Body of pancreas (tissue), 4 donors: ENCODE data around the gene TULP4. TPM values are rescaled to one million over a fixed set of nuclear protein-coding genes. Genes with fewer than 3 reads are reported as not detected.
"Not testable (repeated sequence)": the region's sequence is repeated elsewhere in the genome, so short reads cannot be mapped to it uniquely, and the experiment has no call there.

Source experiments
- ATAC-seq: fragments of 150-250 bp; one replicate; pipeline ENCODE4 v1.9.1; 2016
- DNase-seq, 4 donors: peaks; one replicate each; pipeline ENCODE4 v3.0.0-alpha.2; 2019
- H3K27ac ChIP-seq, 4 donors: fragments of 200-600 bp; sonication (generic); 1 replicate in 3 of 4; 2 replicates in 1 of 4; pipeline versions ENCODE4 v1.5.1 to v1.6.1; 2016 to 2019; ENCODE audit warnings: mild to moderate bottlenecking in 1 of 4, mixed read lengths in 1 of 4, moderate library complexity in 1 of 4
- H3K27me3 ChIP-seq, 2 donors: fragments of 200-600 bp; sonication (generic); one replicate each; pipeline ENCODE4 v1.6.0; 2016; ENCODE audit warnings: mild to moderate bottlenecking in 1 of 2
- H3K36me3 ChIP-seq, 2 donors: fragments of 200-600 bp; sonication (generic); replicated peaks in 1 of 2; 2 replicates each; pipeline ENCODE4 v1.5.1; 2016; ENCODE audit warnings: low read depth in 2 of 2; ENCODE audit not compliant: insufficient read depth in 1 of 2
- H3K4me1 ChIP-seq: fragments of 200-600 bp; sonication (generic); one replicate; pipeline ENCODE4 v1.6.0; 2016
- H3K4me3 ChIP-seq, 2 donors: fragments of 200-600 bp; sonication (generic); 1 replicate in 1 of 2; 2 replicates in 1 of 2; pipeline ENCODE4 v1.5.1; 2016 to 2019
- H3K9me3 ChIP-seq, 3 donors: fragments of 200-600 bp; sonication (generic); 1 replicate in 2 of 3; 2 replicates in 1 of 3; pipeline ENCODE4 v1.5.1; 2016
- CTCF ChIP-seq, 7 experiments: fragments of 450-650 bp in 4 of 7; fragments of 200-600 bp in 3 of 7; sonication (generic) in 3 of 7; IDR thresholded peaks; one replicate each; pipeline ENCODE4 v1.5.1; 2016 to 2019; ENCODE audit warnings: antibody characterized with exemption in 7 of 7
- POLR2A ChIP-seq, 3 donors: fragments of 450-650 bp; IDR thresholded peaks; one replicate each; pipeline ENCODE4 v1.6.1; 2016; ENCODE audit warnings: antibody characterized with exemption in 3 of 3, mild to moderate bottlenecking in 2 of 3
- WGBS, 2 donors: methylation state at CpG; one replicate each; pipeline ENCODE4 v1.1.5; 2017; 5-methylcytosine and 5-hydroxymethylcytosine counted together
- intact Hi-C: fragments of 100-400 bp; cut with DNase I; formaldehyde crosslinking; loops from one replicate; pipeline ENCODE4 v1.15.1; 2023
- total RNA-seq, 2 donors: library from RNA; depleted of rRNA; stranded (reverse); fragments of >200 nt; gene quantifications; one replicate each; pipeline ENCODE4 v1.1.0, GENCODE V29; 2016

Gene TULP4
- total RNA-seq, 2 donors from 2014 or later, result 81.2 to 92.3 TPM

- H3K27me3 ChIP-seq, result no peaks in the 10 kb centered on the region
- no peaks in the 10 kb centered on the region for H3K9me3 ChIP-seq
- ATAC-seq (no peak), DNase-seq (no peak)
- TF ChIP-seq CTCF (IDR thresholded peaks at IDR 0.05) (no peak), POLR2A (IDR thresholded peaks at IDR 0.05) (no peak)
- no peak overlapping the region for H3K4me3 ChIP-seq
- WGBS, 2 donors, result 89 to 93% methylated on average over 12 of the region's 12 CpGs
- intact Hi-C loops, result no loop called here
- no peak overlapping the region for H3K27ac ChIP-seq
- H3K36me3 ChIP-seq, result peaks cover 0 to 3% of the 10 kb centered on the region in 2 donors
- peaks cover 16% of the 10 kb centered on the region for H3K4me1 ChIP-seq
Observed at GRCh38 chr6:158476389-158476788, 164.1 kb downstream of the TULP4 start.

- H3K36me3 ChIP-seq, intact Hi-C loops, DNase-seq, H3K4me3 ChIP-seq, H3K9me3 ChIP-seq, H3K27me3 ChIP-seq, ATAC-seq, H3K27ac ChIP-seq: not testable (repeated sequence)
- peaks cover 16% of the 10 kb centered on the region for H3K4me1 ChIP-seq
- WGBS, 2 donors, result 94 to 98% methylated on average over 4 of the region's 4 CpGs
Observed at GRCh38 chr6:158477722-158478121, 165.5 kb downstream of the TULP4 start.

GRCh38 chr6:158480989-158481388 is 168.7 kb downstream of the TULP4 start:
- no peak for ATAC-seq
- no peaks in the 10 kb centered on the region for H3K27me3 ChIP-seq
- no peak for TF ChIP-seq CTCF (IDR thresholded peaks at IDR 0.05)
- TF ChIP-seq POLR2A (IDR thresholded peaks at IDR 0.05), result no peak
- DNase-seq, result no peak
- intact Hi-C loops, result no loop called here
- no peaks in the 10 kb centered on the region for H3K4me1 ChIP-seq
- H3K4me3 ChIP-seq, result no peak overlapping the region
- 93 to 95% methylated on average over 19 to 20 of the region's 20 CpGs for WGBS, 2 donors
- no peak overlapping the region for H3K27ac ChIP-seq
- H3K36me3 ChIP-seq, result peaks cover 0 to 3% of the 10 kb centered on the region in 2 donors
- H3K9me3 ChIP-seq, result no peaks in the 10 kb centered on the region

- intact Hi-C loops, result no loop called here
- ATAC-seq (no peak), DNase-seq (no peak)
- Histone ChIP-seq H3K4me3 (no peak overlapping the region), H3K27ac (no peak overlapping the region), H3K9me3 (no peaks in the 10 kb centered on the region), H3K36me3 (peaks cover 0 to 3% of the 10 kb centered on the region in 2 donors), H3K27me3 (no peaks in the 10 kb centered on the region), H3K4me1 (no peaks in the 10 kb centered on the region)
- TF ChIP-seq CTCF (IDR thresholded peaks at IDR 0.05) (no peak), POLR2A (IDR thresholded peaks at IDR 0.05) (no peak)
- 88 to 93% methylated on average over 12 of the region's 12 CpGs for WGBS, 2 donors
Observed at GRCh38 chr6:158481690-158482473, 169.6 kb downstream of the TULP4 start.

GRCh38 chr6:158485431-158485830 is 173.2 kb downstream of the TULP4 start:
- H3K36me3 ChIP-seq, result peaks cover 0 to 3% of the 10 kb centered on the region in 2 donors
- WGBS, 2 donors, result 100% methylated on average over 2 of the region's 2 CpGs
- no peaks in the 10 kb centered on the region for H3K4me1 ChIP-seq
- H3K27me3 ChIP-seq, result no peaks in the 10 kb centered on the region
- no peak overlapping the region for H3K4me3 ChIP-seq
- DNase-seq (no peak), ATAC-seq (no peak)
- intact Hi-C loops, result no loop called here
- no peak for TF ChIP-seq POLR2A (IDR thresholded peaks at IDR 0.05)
- no peak for TF ChIP-seq CTCF (IDR thresholded peaks at IDR 0.05)
- no peaks in the 10 kb centered on the region for H3K9me3 ChIP-seq
- no peak overlapping the region for H3K27ac ChIP-seq
